DMS53 treated with DMSO at 0.1 percent for 48 hours (cell line): Measurements from ENCODE around the gene TUBA4B.

ENCODE experiments used
- DNase-seq: peaks from one replicate; lab custom pipeline; 2025; ENCODE audit not compliant: unreplicated experiment; lab: John Stamatoyannopoulos, UW

The TUBA4B gene

GRCh38 chr2:219290381-219291171, 37.5 kb downstream of the TUBA4B start:
- DNase-seq: no peak

- DNase-seq: no peak
Observed at GRCh38 chr2:219291394-219291793, 38.4 kb downstream of the TUBA4B start.

GRCh38 chr2:219291910-219292490, 39.0 kb downstream of the TUBA4B start:
- no peak for DNase-seq

GRCh38 chr2:219292616-219293015, 39.6 kb downstream of the TUBA4B start:
- DNase-seq: no peak

GRCh38 chr2:219293736-219294231, 40.7 kb downstream of the TUBA4B start:
- DNase-seq: no peak

- peak; percentile 77 for DNase-seq
Observed at GRCh38 chr2:219294356-219295351, 41.6 kb downstream of the TUBA4B start.

- DNase-seq: no peak
Observed at GRCh38 chr2:219296142-219296541, 43.1 kb downstream of the TUBA4B start.

GRCh38 chr2:219296631-219297391, 43.8 kb downstream of the TUBA4B start:
- no peak for DNase-seq

- DNase-seq: no peak
Observed at GRCh38 chr2:219297766-219298456, 44.9 kb downstream of the TUBA4B start.

GRCh38 chr2:219298759-219299371, 45.8 kb downstream of the TUBA4B start:
- DNase-seq: peak; percentile 55

- no peak for DNase-seq
Observed at GRCh38 chr2:219299372-219299760, 46.3 kb downstream of the TUBA4B start.

- no peak for DNase-seq
Observed at GRCh38 chr2:219300022-219300421, 47.0 kb downstream of the TUBA4B start.

- DNase-seq: no peak
Observed at GRCh38 chr2:219302412-219302968, 49.4 kb downstream of the TUBA4B start.

- DNase-seq: no peak
Observed at GRCh38 chr2:219304223-219304622, 51.2 kb downstream of the TUBA4B start.

- DNase-seq: no peak
Observed at GRCh38 chr2:219306047-219306446, 53.0 kb downstream of the TUBA4B start.

GRCh38 chr2:219308142-219309101, 55.4 kb downstream of the TUBA4B start:
- peak; percentile 33 for DNase-seq

- DNase-seq: peak; percentile 17
Observed at GRCh38 chr2:219309278-219309677, 56.2 kb downstream of the TUBA4B start, which contains the start of gene PTPRN. Gene PTPRN, minus strand, starts transcription at chr2:219309401. Its CDS starts 69 bp downstream, at chr2:219309332.
